GM21381 (cell line): Measurements from ENCODE around the gene IRAK1.

ENCODE experiments used
- ATAC-seq: cut with Tn5 transposase; IDR thresholded peaks from one replicate; pipeline ENCODE4 v1.9.1; 2021; ENCODE audit warnings: mild to moderate bottlenecking, moderate library complexity; ENCODE audit not compliant: unreplicated experiment

The IRAK1 gene

GRCh38 chrX:154043003-154043763 is 23.5 kb upstream of the IRAK1 start:
- no peak for ATAC-seq

- no peak for ATAC-seq
These were observed 21.2 kb upstream of the IRAK1 start for GRCh38 chrX:154040863-154041262.

GRCh38 chrX:154040307-154040756 is 20.6 kb upstream of the IRAK1 start:
- no peak for ATAC-seq

- ATAC-seq: no peak
These were observed 19.9 kb upstream of the IRAK1 start for GRCh38 chrX:154039577-154039976.

GRCh38 chrX:154038656-154039055 is 19.0 kb upstream of the IRAK1 start:
- no peak for ATAC-seq

- ATAC-seq: no peak
These were observed 18.1 kb upstream of the IRAK1 start for GRCh38 chrX:154037754-154038153.

GRCh38 chrX:154036513-154036912 is 16.8 kb upstream of the IRAK1 start:
- ATAC-seq: no peak

GRCh38 chrX:154033848-154034247 is 14.1 kb upstream of the IRAK1 start:
- ATAC-seq: no peak

- no peak for ATAC-seq
These were observed 13.0 kb upstream of the IRAK1 start for GRCh38 chrX:154032653-154033052.

GRCh38 chrX:154032160-154032559 is 12.5 kb upstream of the IRAK1 start:
- ATAC-seq: no peak

- ATAC-seq: no peak
These were observed 11.1 kb upstream of the IRAK1 start for GRCh38 chrX:154030715-154031305.

GRCh38 chrX:154030266-154030665 is 10.6 kb upstream of the IRAK1 start:
- no peak for ATAC-seq

GRCh38 chrX:154029439-154029838 is 9.7 kb upstream of the IRAK1 start:
- ATAC-seq: no peak

- ATAC-seq: no peak
These were observed 8.9 kb upstream of the IRAK1 start for GRCh38 chrX:154028502-154029184.

- no peak for ATAC-seq
These were observed 8.3 kb upstream of the IRAK1 start for GRCh38 chrX:154027986-154028385.

GRCh38 chrX:154027022-154027402 is 7.3 kb upstream of the IRAK1 start:
- ATAC-seq: no peak

- ATAC-seq: no peak
These were observed 6.7 kb upstream of the IRAK1 start for GRCh38 chrX:154026136-154027021.

GRCh38 chrX:154025230-154025629 is 5.5 kb upstream of the IRAK1 start:
- no peak for ATAC-seq

- no peak for ATAC-seq
These were observed 4.6 kb upstream of the IRAK1 start for GRCh38 chrX:154024271-154024670.

GRCh38 chrX:154023276-154024000 is 3.7 kb upstream of the IRAK1 start:
- no peak for ATAC-seq
